ENCODE measurements around the gene RIC1.
"Not testable (repeated sequence)": the region's sequence is repeated elsewhere in the genome, so short reads cannot be mapped to it uniquely, and the experiment has no call there.

RIC1 gene

DNA sequence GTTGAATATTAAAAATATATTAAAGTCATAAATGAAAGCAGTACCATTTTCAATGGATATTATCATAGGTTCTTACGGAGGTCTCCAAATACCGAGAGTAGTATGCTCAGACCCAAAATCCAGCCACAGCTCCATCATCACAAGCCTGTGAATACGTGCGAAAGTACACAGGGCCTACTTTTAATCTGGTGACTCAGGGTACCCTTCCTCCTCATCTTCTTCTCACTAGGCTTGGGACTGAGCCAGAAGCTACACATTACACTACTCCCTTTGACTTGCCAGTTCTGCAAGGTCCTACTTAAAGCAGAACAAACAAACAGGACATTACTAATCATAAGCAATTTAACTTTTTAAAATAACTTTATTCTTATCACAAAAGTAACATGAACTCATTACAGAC is 7.6 kb upstream of the RIC1 start:
- peak; percentile 88 for DNase-seq (ENCODE audit: low read depth)
- H3K4me3 ChIP-seq (ENCODE audit: low read length), result no peak overlapping the region
- TF ChIP-seq CTCF (IDR thresholded peaks at IDR 0.05; ENCODE audit: insufficient read depth, low read depth, low read length, missing control alignments), result no peak

GRCh38 chr9:5622016-5622415 is 6.9 kb upstream of the RIC1 start:
- peak; percentile 70 for DNase-seq (ENCODE audit: low read depth)
- no peak for TF ChIP-seq CTCF (IDR thresholded peaks at IDR 0.05; ENCODE audit: insufficient read depth, low read depth, low read length, missing control alignments)
- no peak overlapping the region for H3K4me3 ChIP-seq (ENCODE audit: low read length)

DNA sequence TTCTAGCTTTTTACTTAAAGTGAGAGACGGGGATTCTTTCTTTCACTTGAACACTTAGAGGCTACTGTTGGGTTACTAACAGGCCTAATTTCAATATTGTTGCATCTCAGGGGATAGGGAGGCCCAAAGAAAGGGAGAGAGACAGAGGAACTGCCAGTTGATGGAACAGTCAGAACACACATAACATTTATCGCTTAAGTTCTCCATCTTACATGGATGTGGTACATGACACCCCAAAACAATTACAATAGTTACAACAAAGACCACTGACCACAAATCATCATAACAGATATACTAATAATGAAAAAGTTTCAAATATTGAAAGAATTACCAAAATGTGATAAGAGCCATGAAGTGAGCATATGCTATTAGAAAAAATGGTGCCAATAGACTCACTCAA is 4.3 kb upstream of the RIC1 start:
- DNase-seq (ENCODE audit: low read depth), result no peak
- no peak overlapping the region for H3K4me3 ChIP-seq (ENCODE audit: low read length)
- TF ChIP-seq CTCF (IDR thresholded peaks at IDR 0.05; ENCODE audit: insufficient read depth, low read depth, low read length, missing control alignments), result no peak

GRCh38 chr9:5626727-5627634 is 1.9 kb upstream of the RIC1 start:
- no peak for TF ChIP-seq CTCF (IDR thresholded peaks at IDR 0.05; ENCODE audit: insufficient read depth, low read depth, low read length, missing control alignments)
- peak overlapping the region; percentile 64 for H3K4me3 ChIP-seq (ENCODE audit: low read length)
- DNase-seq (ENCODE audit: low read depth), result peak; percentile 74

GRCh38 chr9:5627686-5628085 is 1.2 kb upstream of the RIC1 start:
- H3K4me3 ChIP-seq (ENCODE audit: low read length), result peak overlapping the region; percentile 64
- not testable (repeated sequence) for DNase-seq (ENCODE audit: low read depth)

GRCh38 chr9:5628183-5628529 is 751 bp upstream of the RIC1 start:
- peak overlapping the region; percentile 64 for H3K4me3 ChIP-seq (ENCODE audit: low read length)
- no peak for TF ChIP-seq CTCF (IDR thresholded peaks at IDR 0.05; ENCODE audit: insufficient read depth, low read depth, low read length, missing control alignments)
- DNase-seq (ENCODE audit: low read depth), result no peak

- H3K4me3 ChIP-seq (ENCODE audit: low read length), result peak overlapping the region; percentile 64
- DNase-seq (ENCODE audit: low read depth), result peak; percentile 62
- TF ChIP-seq CTCF (IDR thresholded peaks at IDR 0.05; ENCODE audit: insufficient read depth, low read depth, low read length, missing control alignments), result no peak
These were observed 589 bp downstream of the RIC1 start for GRCh38 chr9:5629312-5630080.

Measured in epithelial cell of esophagus (primary cell).